HEK293T (cell line): ENCODE results near the gene AK5.

Source experiments
- ARNT ChIP-seq: fragments of 450-650 bp; IDR thresholded peaks from 2 replicates; pipeline ENCODE4 v1.6.1; 2017; ENCODE audit warnings: mild to moderate bottlenecking
- BHLHE40 ChIP-seq: fragments of 450-650 bp; IDR thresholded peaks from 2 replicates; pipeline ENCODE4 v1.6.1; 2016; ENCODE audit warnings: mild to moderate bottlenecking, moderate library complexity, borderline replicate concordance
- ELF4 ChIP-seq: fragments of 450-650 bp; IDR thresholded peaks from 2 replicates; pipeline ENCODE4 v1.6.1; 2017; ENCODE audit warnings: antibody characterized with exemption
- FOXK2 ChIP-seq: fragments of 450-650 bp; IDR thresholded peaks from 2 replicates; pipeline ENCODE4 v1.6.1; 2016; ENCODE audit warnings: mild to moderate bottlenecking
- HDGF ChIP-seq: fragments of 450-650 bp; IDR thresholded peaks from 2 replicates; pipeline ENCODE4 v1.6.1; 2017; ENCODE audit warnings: antibody characterized with exemption, borderline replicate concordance
- NFRKB ChIP-seq: fragments of 450-650 bp; IDR thresholded peaks from 2 replicates; pipeline ENCODE4 v1.6.1; 2016; ENCODE audit warnings: mild to moderate bottlenecking, moderate library complexity
- PKNOX1 ChIP-seq: fragments of 450-650 bp; IDR thresholded peaks from 2 replicates; pipeline ENCODE4 v1.6.1; 2016
- SUZ12 ChIP-seq: fragments of 450-650 bp; IDR thresholded peaks from 2 replicates; pipeline ENCODE4 v1.6.1; 2016; ENCODE audit warnings: mild to moderate bottlenecking

GRCh38 chr1:77273891-77274290 lies 7.9 kb upstream of the AK5 start:
- TF ChIP-seq ELF4 (no peak), SUZ12 (no peak), PKNOX1 (no peak), NFRKB (no peak), ARNT (no peak), BHLHE40 (no peak), FOXK2 (no peak), HDGF (no peak)
